A673 (cell line): Measurements from ENCODE around the gene SMIM8.
"Not testable (repeated sequence)": the region's sequence is repeated elsewhere in the genome, so short reads cannot be mapped to it uniquely, and the experiment has no call there.

Source experiments
- EZH2 ChIP-seq: fragments of 200-600 bp; sonication (generic); IDR thresholded peaks from 2 replicates; pipeline ENCODE4 v1.6.1; 2017; ENCODE audit warnings: borderline replicate concordance, low read depth, mild to moderate bottlenecking, mixed read lengths, antibody characterized with exemption, low read length; ENCODE audit not compliant: poor library complexity, severe bottlenecking
- TF ChIP-seq, protein P1 (sequence below): fragments of 300-800, 200-600 bp; sonication (generic); conservative IDR thresholded peaks from 2 replicates; pipeline ENCODE4 v1.5.1; 2017; ENCODE audit warnings: low read depth, mild to moderate bottlenecking, antibody characterized with exemption, low read length, moderate library complexity, mixed read lengths

DNA sequence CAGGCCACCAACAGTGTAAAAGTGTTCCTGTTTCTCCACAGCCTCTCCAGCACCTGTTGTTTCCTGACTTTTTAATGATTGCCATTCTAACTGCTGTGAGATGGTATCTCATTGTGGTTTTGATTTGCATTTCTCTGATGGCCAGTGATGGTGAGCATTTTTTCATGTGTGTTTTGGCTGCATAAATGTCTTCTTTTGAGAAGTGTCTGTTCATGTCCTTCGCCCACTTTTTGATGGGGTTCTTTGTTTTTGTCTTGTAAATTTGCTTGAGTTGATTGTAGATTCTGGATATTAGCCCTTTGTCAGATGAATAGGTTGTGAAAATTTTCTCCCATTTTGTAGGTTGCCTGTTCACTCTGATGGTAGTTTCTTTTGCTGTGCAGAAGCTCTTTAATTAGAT lies 1.5 kb downstream of the SMIM8 start:
- TF ChIP-seq EZH2, result not testable (repeated sequence)
- TF ChIP-seq, protein P1, sequence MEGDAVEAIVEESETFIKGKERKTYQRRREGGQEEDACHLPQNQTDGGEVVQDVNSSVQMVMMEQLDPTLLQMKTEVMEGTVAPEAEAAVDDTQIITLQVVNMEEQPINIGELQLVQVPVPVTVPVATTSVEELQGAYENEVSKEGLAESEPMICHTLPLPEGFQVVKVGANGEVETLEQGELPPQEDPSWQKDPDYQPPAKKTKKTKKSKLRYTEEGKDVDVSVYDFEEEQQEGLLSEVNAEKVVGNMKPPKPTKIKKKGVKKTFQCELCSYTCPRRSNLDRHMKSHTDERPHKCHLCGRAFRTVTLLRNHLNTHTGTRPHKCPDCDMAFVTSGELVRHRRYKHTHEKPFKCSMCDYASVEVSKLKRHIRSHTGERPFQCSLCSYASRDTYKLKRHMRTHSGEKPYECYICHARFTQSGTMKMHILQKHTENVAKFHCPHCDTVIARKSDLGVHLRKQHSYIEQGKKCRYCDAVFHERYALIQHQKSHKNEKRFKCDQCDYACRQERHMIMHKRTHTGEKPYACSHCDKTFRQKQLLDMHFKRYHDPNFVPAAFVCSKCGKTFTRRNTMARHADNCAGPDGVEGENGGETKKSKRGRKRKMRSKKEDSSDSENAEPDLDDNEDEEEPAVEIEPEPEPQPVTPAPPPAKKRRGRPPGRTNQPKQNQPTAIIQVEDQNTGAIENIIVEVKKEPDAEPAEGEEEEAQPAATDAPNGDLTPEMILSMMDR, result not testable (repeated sequence)
